Measurements from ENCODE around the gene CMTR2. TPM values are rescaled to one million over a fixed set of nuclear protein-coding genes. Genes with fewer than 3 reads are reported as not detected.

The CMTR2 gene, protein sequence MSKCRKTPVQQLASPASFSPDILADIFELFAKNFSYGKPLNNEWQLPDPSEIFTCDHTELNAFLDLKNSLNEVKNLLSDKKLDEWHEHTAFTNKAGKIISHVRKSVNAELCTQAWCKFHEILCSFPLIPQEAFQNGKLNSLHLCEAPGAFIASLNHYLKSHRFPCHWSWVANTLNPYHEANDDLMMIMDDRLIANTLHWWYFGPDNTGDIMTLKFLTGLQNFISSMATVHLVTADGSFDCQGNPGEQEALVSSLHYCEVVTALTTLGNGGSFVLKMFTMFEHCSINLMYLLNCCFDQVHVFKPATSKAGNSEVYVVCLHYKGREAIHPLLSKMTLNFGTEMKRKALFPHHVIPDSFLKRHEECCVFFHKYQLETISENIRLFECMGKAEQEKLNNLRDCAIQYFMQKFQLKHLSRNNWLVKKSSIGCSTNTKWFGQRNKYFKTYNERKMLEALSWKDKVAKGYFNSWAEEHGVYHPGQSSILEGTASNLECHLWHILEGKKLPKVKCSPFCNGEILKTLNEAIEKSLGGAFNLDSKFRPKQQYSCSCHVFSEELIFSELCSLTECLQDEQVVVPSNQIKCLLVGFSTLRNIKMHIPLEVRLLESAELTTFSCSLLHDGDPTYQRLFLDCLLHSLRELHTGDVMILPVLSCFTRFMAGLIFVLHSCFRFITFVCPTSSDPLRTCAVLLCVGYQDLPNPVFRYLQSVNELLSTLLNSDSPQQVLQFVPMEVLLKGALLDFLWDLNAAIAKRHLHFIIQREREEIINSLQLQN
- 10 to 100 TPM; 33.9 to 52.8 (median 35.7) TPM for total RNA-seq

DNA sequence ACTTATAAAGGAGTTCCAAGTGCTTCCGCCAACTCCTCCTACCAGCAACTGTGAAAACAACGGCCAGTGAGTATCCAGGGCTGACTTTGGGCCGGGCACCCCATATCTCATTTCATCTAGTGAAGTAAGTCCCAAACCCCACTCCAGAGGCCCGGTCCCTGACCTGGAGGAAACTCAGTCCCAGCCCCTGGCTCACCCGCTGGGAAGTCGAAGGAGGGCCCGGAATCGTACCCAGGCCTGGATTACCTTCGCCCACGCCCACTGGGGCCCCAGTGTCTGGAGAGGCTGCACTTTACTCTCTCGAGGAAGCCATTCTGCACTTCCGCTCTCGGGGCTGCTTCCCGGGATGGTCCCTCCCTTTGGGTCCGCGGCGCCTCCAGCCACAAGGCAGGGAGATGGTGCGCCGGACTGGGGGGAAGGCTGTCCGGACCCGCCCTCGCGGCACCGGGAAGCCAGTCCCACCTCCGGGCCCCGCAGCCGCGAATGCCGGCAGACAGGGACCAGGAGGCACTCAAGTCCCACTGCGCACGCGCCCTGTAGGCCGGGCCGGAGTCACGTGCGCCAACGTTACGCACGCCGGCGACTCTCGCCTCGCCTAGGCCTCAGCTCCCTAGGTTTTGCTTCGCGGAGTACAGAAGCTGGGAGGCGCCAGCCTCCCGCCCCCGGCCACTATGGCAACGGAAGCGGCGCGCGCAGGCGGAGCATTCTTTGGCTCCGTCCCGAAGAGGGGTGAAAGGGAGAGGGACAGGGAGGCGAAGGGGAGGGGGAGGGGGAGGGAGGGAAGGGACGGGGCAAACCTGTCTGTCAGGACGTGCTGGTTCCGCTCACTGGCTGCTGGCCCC, at the start of gene CMTR2:
Gene CMTR2, minus strand, starts transcription at position 513 of the 842 bp plus-strand sequence. CDS start 3,482 bp downstream, outside the sequence.
- Histone ChIP-seq H3K4me1 (peaks cover 13 to 15% of the 10 kb centered on the region in 2 donors), H3K9me3 (no peaks in the 10 kb centered on the region), H3K4me3 (replicated peaks in 1 of 3) (peak within 1 kb of the TSS; percentile 43 to 69 (median 46)), H3K27ac (peak within 1 kb of the TSS; percentile 64 to 87 (median 87)), H3K36me3 (peaks cover 16 to 18% of the 10 kb centered on the region in 2 donors), H3K27me3 (no peaks in the 10 kb centered on the region)
- intact Hi-C loops (cut with DNase I) = no loop called here
- TF ChIP-seq, protein P1, sequence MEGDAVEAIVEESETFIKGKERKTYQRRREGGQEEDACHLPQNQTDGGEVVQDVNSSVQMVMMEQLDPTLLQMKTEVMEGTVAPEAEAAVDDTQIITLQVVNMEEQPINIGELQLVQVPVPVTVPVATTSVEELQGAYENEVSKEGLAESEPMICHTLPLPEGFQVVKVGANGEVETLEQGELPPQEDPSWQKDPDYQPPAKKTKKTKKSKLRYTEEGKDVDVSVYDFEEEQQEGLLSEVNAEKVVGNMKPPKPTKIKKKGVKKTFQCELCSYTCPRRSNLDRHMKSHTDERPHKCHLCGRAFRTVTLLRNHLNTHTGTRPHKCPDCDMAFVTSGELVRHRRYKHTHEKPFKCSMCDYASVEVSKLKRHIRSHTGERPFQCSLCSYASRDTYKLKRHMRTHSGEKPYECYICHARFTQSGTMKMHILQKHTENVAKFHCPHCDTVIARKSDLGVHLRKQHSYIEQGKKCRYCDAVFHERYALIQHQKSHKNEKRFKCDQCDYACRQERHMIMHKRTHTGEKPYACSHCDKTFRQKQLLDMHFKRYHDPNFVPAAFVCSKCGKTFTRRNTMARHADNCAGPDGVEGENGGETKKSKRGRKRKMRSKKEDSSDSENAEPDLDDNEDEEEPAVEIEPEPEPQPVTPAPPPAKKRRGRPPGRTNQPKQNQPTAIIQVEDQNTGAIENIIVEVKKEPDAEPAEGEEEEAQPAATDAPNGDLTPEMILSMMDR (IDR thresholded peaks at IDR 0.05) = no peak
- peak in 1 of 2 donors; percentile 89 for TF ChIP-seq POLR2A (IDR thresholded peaks at IDR 0.05)
- WGBS, 2 donors = 1 to 2% methylated on average over 27 to 52 of the region's 60 CpGs
- DNase-seq = peak; percentile 97 to 98

DNA sequence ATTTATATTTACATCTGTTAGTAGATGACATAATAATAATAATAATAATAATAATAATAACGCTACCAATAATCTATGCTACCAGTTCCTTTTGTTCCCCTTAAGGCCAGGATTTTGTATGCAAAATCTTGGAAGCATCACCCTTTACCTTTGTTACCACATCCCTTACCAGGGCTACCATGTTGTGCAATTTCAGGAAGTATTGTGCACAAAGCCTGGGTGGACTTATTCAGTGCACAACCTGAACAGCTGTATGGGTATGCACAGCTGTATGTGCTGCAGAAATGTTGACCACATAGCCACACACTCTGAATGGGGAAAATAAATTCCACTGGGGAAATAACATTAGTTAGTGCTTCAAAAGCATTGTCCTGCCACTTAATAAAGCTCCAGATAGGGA, 49.4 kb upstream of the CMTR2 start:
- Histone ChIP-seq H3K27ac (no peak overlapping the region), H3K9me3 (no peaks in the 10 kb centered on the region), H3K36me3 (no peaks in the 10 kb centered on the region), H3K4me1 (no peaks in the 10 kb centered on the region), H3K27me3 (no peaks in the 10 kb centered on the region), H3K4me3 (replicated peaks in 1 of 3) (no peak overlapping the region)
- no peak for DNase-seq
- TF ChIP-seq, protein P1 (IDR thresholded peaks at IDR 0.05) = no peak
- no peak for TF ChIP-seq POLR2A (IDR thresholded peaks at IDR 0.05)
- intact Hi-C loops (cut with DNase I) = no loop called here
- WGBS, 2 donors = 82 to 88% methylated on average over 1 of the region's 1 CpG

DNA sequence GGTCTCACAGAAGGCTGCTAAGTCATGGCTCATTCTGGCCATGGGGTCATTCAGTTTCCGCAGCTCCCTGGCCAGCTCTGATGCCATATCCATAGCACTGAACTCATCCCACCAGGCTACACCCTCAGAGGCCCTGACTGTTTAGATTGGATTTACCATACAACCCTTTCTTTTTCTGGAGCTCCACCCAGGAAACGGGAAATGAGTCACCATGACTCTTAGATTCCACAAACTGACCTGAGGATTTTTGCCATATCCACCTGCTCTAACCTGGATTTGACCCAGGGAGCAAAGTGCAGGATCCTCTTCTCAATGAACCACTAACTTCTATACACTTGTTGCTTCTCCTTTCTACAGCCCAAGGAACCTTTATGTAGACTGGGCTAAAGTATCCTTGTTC, 49.0 kb upstream of the CMTR2 start:
- H3K4me1 ChIP-seq = no peaks in the 10 kb centered on the region
- H3K27me3 ChIP-seq = no peaks in the 10 kb centered on the region
- DNase-seq = no peak
- intact Hi-C loops (cut with DNase I) = no loop called here
- WGBS, 2 donors = 79 to 88% methylated on average over 2 of the region's 2 CpGs
- no peak overlapping the region for H3K4me3 ChIP-seq (replicated peaks in 1 of 3)
- no peak for TF ChIP-seq POLR2A (IDR thresholded peaks at IDR 0.05)
- TF ChIP-seq, protein P1 (IDR thresholded peaks at IDR 0.05) = no peak
- H3K9me3 ChIP-seq = no peaks in the 10 kb centered on the region
- no peak overlapping the region for H3K27ac ChIP-seq
- H3K36me3 ChIP-seq = no peaks in the 10 kb centered on the region

DNA sequence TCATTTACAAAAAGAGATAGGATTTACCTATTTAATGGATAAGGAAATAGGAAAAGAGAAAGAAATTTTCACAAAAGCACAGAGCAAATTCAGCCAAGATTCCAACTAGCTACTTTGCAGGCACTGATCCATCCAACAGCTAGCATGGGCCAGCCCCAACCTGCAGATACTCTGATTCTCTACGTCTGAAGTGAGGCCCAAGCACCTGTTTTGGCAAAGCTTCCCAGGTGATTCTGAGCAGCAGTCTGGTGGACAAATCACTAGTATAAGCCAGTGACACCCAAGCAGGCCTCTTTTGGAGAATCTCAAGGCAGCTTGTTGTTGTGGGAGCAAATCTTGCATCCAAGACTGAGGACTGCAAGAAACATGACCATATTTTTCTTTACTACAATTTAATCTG, 48.4 kb upstream of the CMTR2 start:
- WGBS, 2 donors = 24 to 47% methylated on average over 1 of the region's 1 CpG
- intact Hi-C loops (cut with DNase I) = no loop called here
- H3K4me3 ChIP-seq (replicated peaks in 1 of 3) = no peak overlapping the region

More for the DNA sequence above, 48.4 kb upstream of the CMTR2 start:
- TF ChIP-seq, protein P1 (IDR thresholded peaks at IDR 0.05) = no peak
- no peak for TF ChIP-seq POLR2A (IDR thresholded peaks at IDR 0.05)
- Histone ChIP-seq H3K36me3 (no peaks in the 10 kb centered on the region), H3K27me3 (no peaks in the 10 kb centered on the region), H3K27ac (no peak overlapping the region), H3K9me3 (no peaks in the 10 kb centered on the region), H3K4me1 (no peaks in the 10 kb centered on the region)
- DNase-seq = no peak
